GM18951 (cell line): Measurements from ENCODE around the gene SUPT4H1.
A peak's percentile ranks its signal among the peaks of the same experiment; 100 is the strongest.

Experiments
- POLR2A ChIP-seq: IDR thresholded peaks from 4 replicates; pipeline ENCODE4 v1.6.1; 2011; ENCODE audit warnings: mild to moderate bottlenecking; ENCODE audit not compliant: insufficient read length, insufficient read depth; ENCODE audit errors: extremely low read depth
- in situ Hi-C: fragments of 300-500 bp; cut with MboI; formaldehyde crosslinking; loops from one replicate; pipeline ENCODE4 v1.12.0; 2022; ENCODE audit warnings: low sequenced_read_pairs, mixed read lengths, inconsistent platforms; ENCODE audit not compliant: unreplicated experiment

The SUPT4H1 gene

GRCh38 chr17:58363457-58364185 lies 11.6 kb upstream of the SUPT4H1 start:
- no peak for TF ChIP-seq POLR2A
- in situ Hi-C loops = no loop called here

GRCh38 chr17:58362368-58363014 lies 10.5 kb upstream of the SUPT4H1 start:
- no peak for TF ChIP-seq POLR2A
- in situ Hi-C loops = no loop called here

GRCh38 chr17:58360296-58361063 lies 8.5 kb upstream of the SUPT4H1 start:
- in situ Hi-C loops = no loop called here

GRCh38 chr17:58358408-58359172 lies 6.6 kb upstream of the SUPT4H1 start:
- in situ Hi-C loops = no loop called here
- no peak for TF ChIP-seq POLR2A

More at GRCh38 chr17:58360296-58361063, 8.5 kb upstream of the SUPT4H1 start:
- TF ChIP-seq POLR2A = no peak

- in situ Hi-C loops = no loop called here
- no peak for TF ChIP-seq POLR2A
Observed at GRCh38 chr17:58357312-58358297, 5.6 kb upstream of the SUPT4H1 start.

- in situ Hi-C loops = no loop called here
- no peak for TF ChIP-seq POLR2A
Observed at GRCh38 chr17:58356231-58356630, 4.2 kb upstream of the SUPT4H1 start.

GRCh38 chr17:58354541-58355216 lies 2.7 kb upstream of the SUPT4H1 start:
- no peak for TF ChIP-seq POLR2A
- in situ Hi-C loops = no loop called here

- in situ Hi-C loops = no loop called here
- TF ChIP-seq POLR2A = no peak
Observed at GRCh38 chr17:58353389-58353825, 1.4 kb upstream of the SUPT4H1 start.

- in situ Hi-C loops = no loop called here
- TF ChIP-seq POLR2A = peak; percentile 17
Observed at GRCh38 chr17:58352596-58353388, 791 bp upstream of the SUPT4H1 start.

- in situ Hi-C loops = no loop called here
- TF ChIP-seq POLR2A = no peak
Observed at GRCh38 chr17:58351182-58351581, 819 bp downstream of the SUPT4H1 start.

- in situ Hi-C loops = no loop called here
Observed at GRCh38 chr17:58348038-58348437, 4.0 kb downstream of the SUPT4H1 start.

More at GRCh38 chr17:58348038-58348437, 4.0 kb downstream of the SUPT4H1 start:
- TF ChIP-seq POLR2A = no peak
